ENCODE measurements around the gene LSAMP.

LSAMP gene

GRCh38 chr3:116474032-116474780 lies 28.9 kb upstream of the LSAMP start:
- no peaks in the 10 kb centered on the region for H3K27me3 ChIP-seq
- no peak overlapping the region for H3K4me3 ChIP-seq (ENCODE audit: low read depth in 1 of 2, low read length in 1 of 2)
- H3K36me3 ChIP-seq: no peaks in the 10 kb centered on the region
- no peak overlapping the region for H3K27ac ChIP-seq
- no peak for TF ChIP-seq CTCF (IDR thresholded peaks at IDR 0.05)
- no peaks in the 10 kb centered on the region for H3K9me3 ChIP-seq
- no peaks in the 10 kb centered on the region for H3K4me1 ChIP-seq (ENCODE audit: control insufficient read depth in 1 of 2, insufficient read depth in 1 of 2, low read depth in 1 of 2, low read length in 1 of 2)

GRCh38 chr3:116473602-116474001 lies 28.3 kb upstream of the LSAMP start:
- no peak for TF ChIP-seq CTCF (IDR thresholded peaks at IDR 0.05)

GRCh38 chr3:116470605-116471197 lies 25.4 kb upstream of the LSAMP start:
- H3K27me3 ChIP-seq: no peaks in the 10 kb centered on the region
- no peaks in the 10 kb centered on the region for H3K36me3 ChIP-seq
- no peak overlapping the region for H3K4me3 ChIP-seq (ENCODE audit: low read depth in 1 of 2, low read length in 1 of 2)
- H3K9me3 ChIP-seq: no peaks in the 10 kb centered on the region
- no peaks in the 10 kb centered on the region for H3K4me1 ChIP-seq (ENCODE audit: control insufficient read depth in 1 of 2, insufficient read depth in 1 of 2, low read depth in 1 of 2, low read length in 1 of 2)
- H3K27ac ChIP-seq: no peak overlapping the region
- TF ChIP-seq CTCF (IDR thresholded peaks at IDR 0.05): no peak

More at GRCh38 chr3:116473602-116474001, 28.3 kb upstream of the LSAMP start:
- Histone ChIP-seq H3K4me3 (ENCODE audit: low read depth in 1 of 2, low read length in 1 of 2) (no peak overlapping the region), H3K4me1 (ENCODE audit: control insufficient read depth in 1 of 2, insufficient read depth in 1 of 2, low read depth in 1 of 2, low read length in 1 of 2) (no peaks in the 10 kb centered on the region), H3K27me3 (no peaks in the 10 kb centered on the region), H3K27ac (no peak overlapping the region), H3K9me3 (no peaks in the 10 kb centered on the region), H3K36me3 (no peaks in the 10 kb centered on the region)

GRCh38 chr3:116469546-116469945 lies 24.3 kb upstream of the LSAMP start:
- H3K4me3 ChIP-seq (ENCODE audit: low read depth in 1 of 2, low read length in 1 of 2): no peak overlapping the region
- no peak for TF ChIP-seq CTCF (IDR thresholded peaks at IDR 0.05)
- no peaks in the 10 kb centered on the region for H3K4me1 ChIP-seq (ENCODE audit: control insufficient read depth in 1 of 2, insufficient read depth in 1 of 2, low read depth in 1 of 2, low read length in 1 of 2)
- no peak overlapping the region for H3K27ac ChIP-seq
- no peaks in the 10 kb centered on the region for H3K36me3 ChIP-seq
- H3K27me3 ChIP-seq: no peaks in the 10 kb centered on the region
- H3K9me3 ChIP-seq: no peaks in the 10 kb centered on the region

- no peak for TF ChIP-seq CTCF (IDR thresholded peaks at IDR 0.05)
- H3K27ac ChIP-seq: no peak overlapping the region
- H3K4me1 ChIP-seq (ENCODE audit: control insufficient read depth in 1 of 2, insufficient read depth in 1 of 2, low read depth in 1 of 2, low read length in 1 of 2): no peaks in the 10 kb centered on the region
- H3K36me3 ChIP-seq: no peaks in the 10 kb centered on the region
- no peaks in the 10 kb centered on the region for H3K27me3 ChIP-seq
- H3K4me3 ChIP-seq (ENCODE audit: low read depth in 1 of 2, low read length in 1 of 2): no peak overlapping the region
- no peaks in the 10 kb centered on the region for H3K9me3 ChIP-seq
Measured at GRCh38 chr3:116464276-116464798, 19.1 kb upstream of the LSAMP start.
